PFSK-1 (cell line): ENCODE measurements around the gene IL12B.

ENCODE experiments used
- FOXP2 ChIP-seq: optimal IDR thresholded peaks from 2 replicates; pipeline ENCODE3; 2011; ENCODE audit warnings: borderline replicate concordance, control low read depth, inconsistent platforms; ENCODE audit not compliant: insufficient read depth; ENCODE audit errors: extremely low read length, extremely low read depth
- POLR2AphosphoS5 ChIP-seq: IDR thresholded peaks from 2 replicates; pipeline ENCODE4 v1.6.1; 2012; ENCODE audit warnings: low read depth, mild to moderate bottlenecking, control low read depth, low read length, moderate library complexity
- SIN3A ChIP-seq: IDR thresholded peaks from 2 replicates; pipeline ENCODE4 v1.6.1; 2012; ENCODE audit warnings: mild to moderate bottlenecking, low read length, moderate library complexity, borderline replicate concordance; ENCODE audit not compliant: insufficient read depth
- TAF1 ChIP-seq: IDR thresholded peaks from 2 replicates; pipeline ENCODE4 v1.6.1; 2012; ENCODE audit warnings: low read length, control low read depth, borderline replicate concordance; ENCODE audit not compliant: insufficient read depth
- TF ChIP-seq, protein P1 (sequence below), 2 experiments: IDR thresholded peaks; 2 replicates each; pipeline versions ENCODE4 v1.6.1 to v1.8.0; 2011 to 2012; ENCODE audit warnings: low read depth in 2 of 2, low read length in 2 of 2, control low read depth in 1 of 2, inconsistent platforms in 1 of 2, mild to moderate bottlenecking in 1 of 2, moderate library complexity in 1 of 2; ENCODE audit not compliant: insufficient read depth in 1 of 2

IL12B gene

DNA sequence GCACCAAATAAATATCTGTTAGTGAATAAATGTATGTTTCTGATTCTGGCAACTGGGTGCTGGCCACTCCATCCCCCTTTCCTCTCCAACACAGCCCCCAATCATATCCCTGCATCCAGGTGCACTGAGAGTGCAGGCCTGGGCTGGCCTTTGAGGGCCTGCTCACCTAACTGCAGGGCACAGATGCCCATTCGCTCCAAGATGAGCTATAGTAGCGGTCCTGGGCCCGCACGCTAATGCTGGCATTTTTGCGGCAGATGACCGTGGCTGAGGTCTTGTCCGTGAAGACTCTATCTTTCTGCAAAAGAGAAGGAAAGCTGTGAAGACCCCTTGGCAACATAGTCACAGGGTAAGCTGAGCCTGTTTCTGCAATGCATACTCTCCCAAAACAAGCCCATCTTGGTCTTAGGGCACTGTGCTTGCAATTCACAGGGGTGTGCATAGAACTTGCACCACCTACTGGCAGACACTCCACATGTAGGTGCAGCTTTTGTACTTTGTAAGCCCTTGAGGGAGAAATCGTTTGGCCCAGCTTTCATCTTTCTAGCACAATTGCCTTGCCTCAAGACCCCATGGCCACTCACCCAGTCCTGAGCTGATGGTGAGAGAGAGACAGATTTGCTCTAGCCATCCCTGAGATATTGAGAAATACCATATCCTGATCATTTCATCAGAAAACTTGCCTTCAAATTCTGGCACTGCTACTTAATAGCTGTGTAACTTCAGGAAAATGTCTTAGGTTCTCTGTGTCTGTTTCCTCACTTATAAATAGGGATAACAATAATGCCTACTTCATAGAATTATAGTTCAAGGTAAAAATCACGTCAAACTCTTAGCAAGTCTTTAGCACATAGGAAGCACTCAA, 13.5 kb downstream of the IL12B start:
- no peak for TF ChIP-seq SIN3A

DNA sequence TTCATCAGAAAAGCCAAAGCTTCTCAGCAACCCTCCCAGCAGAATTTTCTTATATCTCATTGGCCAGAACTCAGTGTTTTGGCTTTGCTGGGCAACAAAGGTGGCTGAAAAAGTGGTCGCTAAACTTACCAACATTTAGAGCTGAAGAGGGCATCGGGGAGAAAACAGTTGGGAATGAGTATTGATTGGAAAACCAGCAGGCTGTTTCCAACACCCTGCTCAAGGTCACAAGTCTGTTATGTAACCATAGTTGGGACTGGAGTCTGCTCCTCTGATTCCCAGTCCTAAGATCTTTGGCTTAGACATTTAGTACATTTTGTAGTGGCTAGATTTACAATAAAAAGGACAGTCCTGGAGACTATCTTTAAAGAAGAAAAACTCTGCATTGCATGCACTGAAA, 17.1 kb downstream of the IL12B start:
- TF ChIP-seq POLR2AphosphoS5 = no peak
- TF ChIP-seq SIN3A = no peak
- TF ChIP-seq, protein P1, sequence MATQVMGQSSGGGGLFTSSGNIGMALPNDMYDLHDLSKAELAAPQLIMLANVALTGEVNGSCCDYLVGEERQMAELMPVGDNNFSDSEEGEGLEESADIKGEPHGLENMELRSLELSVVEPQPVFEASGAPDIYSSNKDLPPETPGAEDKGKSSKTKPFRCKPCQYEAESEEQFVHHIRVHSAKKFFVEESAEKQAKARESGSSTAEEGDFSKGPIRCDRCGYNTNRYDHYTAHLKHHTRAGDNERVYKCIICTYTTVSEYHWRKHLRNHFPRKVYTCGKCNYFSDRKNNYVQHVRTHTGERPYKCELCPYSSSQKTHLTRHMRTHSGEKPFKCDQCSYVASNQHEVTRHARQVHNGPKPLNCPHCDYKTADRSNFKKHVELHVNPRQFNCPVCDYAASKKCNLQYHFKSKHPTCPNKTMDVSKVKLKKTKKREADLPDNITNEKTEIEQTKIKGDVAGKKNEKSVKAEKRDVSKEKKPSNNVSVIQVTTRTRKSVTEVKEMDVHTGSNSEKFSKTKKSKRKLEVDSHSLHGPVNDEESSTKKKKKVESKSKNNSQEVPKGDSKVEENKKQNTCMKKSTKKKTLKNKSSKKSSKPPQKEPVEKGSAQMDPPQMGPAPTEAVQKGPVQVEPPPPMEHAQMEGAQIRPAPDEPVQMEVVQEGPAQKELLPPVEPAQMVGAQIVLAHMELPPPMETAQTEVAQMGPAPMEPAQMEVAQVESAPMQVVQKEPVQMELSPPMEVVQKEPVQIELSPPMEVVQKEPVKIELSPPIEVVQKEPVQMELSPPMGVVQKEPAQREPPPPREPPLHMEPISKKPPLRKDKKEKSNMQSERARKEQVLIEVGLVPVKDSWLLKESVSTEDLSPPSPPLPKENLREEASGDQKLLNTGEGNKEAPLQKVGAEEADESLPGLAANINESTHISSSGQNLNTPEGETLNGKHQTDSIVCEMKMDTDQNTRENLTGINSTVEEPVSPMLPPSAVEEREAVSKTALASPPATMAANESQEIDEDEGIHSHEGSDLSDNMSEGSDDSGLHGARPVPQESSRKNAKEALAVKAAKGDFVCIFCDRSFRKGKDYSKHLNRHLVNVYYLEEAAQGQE (IDR thresholded peaks at IDR 0.05; ENCODE audit: insufficient read depth in 1 of 2, low read depth in 2 of 2, low read length in 2 of 2) = no peak
- no peak for TF ChIP-seq FOXP2
- TF ChIP-seq TAF1 = no peak

DNA sequence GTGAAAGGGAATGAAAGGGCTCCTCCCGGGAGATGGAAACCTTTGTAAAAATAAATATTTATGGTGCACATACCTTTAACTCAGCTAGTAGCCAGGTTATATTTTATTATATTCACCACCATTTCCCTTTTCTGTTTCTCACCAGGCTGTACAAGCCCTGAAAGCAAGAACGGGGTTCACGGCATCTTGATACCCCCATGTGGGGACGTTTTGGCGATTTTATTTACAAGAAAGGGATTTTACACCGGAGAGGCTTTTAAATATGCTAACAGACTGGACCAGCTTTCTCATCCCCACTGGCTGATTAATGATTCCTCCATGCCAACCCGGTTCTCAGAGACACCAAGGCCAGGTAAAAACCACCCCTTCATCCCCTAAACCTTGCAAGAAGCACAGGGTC, 19.2 kb downstream of the IL12B start:
- TF ChIP-seq TAF1 = no peak
- TF ChIP-seq SIN3A = no peak
- TF ChIP-seq FOXP2 = no peak
- TF ChIP-seq, protein P1 (IDR thresholded peaks at IDR 0.05; ENCODE audit: insufficient read depth in 1 of 2, low read depth in 2 of 2, low read length in 2 of 2) = no peak
- TF ChIP-seq POLR2AphosphoS5 = no peak

DNA sequence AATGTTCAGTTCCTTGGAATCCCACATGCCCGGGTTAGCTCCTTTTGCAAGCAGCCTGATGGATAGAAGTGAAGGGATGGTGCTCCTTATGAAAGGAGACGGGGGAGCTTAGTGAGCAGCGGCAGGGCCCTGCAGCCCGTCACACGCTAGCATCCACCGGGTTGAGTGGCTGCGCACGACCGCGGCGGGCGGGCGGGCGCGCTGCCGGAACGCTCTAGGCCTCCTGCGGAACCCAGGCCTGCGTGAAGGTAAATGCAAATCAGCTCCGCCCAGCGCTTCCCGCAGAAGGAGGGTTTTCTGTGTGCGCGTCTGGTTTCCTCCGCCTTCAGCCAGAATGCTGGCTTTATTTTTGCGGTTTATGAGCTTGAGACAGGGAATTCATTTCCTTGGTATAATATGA, 19.8 kb downstream of the IL12B start:
- TF ChIP-seq TAF1 (no peak), SIN3A (no peak), POLR2AphosphoS5 (no peak), FOXP2 (no peak)
- TF ChIP-seq, protein P1 (IDR thresholded peaks at IDR 0.05; ENCODE audit: insufficient read depth in 1 of 2, low read depth in 2 of 2, low read length in 2 of 2) = no peak

DNA sequence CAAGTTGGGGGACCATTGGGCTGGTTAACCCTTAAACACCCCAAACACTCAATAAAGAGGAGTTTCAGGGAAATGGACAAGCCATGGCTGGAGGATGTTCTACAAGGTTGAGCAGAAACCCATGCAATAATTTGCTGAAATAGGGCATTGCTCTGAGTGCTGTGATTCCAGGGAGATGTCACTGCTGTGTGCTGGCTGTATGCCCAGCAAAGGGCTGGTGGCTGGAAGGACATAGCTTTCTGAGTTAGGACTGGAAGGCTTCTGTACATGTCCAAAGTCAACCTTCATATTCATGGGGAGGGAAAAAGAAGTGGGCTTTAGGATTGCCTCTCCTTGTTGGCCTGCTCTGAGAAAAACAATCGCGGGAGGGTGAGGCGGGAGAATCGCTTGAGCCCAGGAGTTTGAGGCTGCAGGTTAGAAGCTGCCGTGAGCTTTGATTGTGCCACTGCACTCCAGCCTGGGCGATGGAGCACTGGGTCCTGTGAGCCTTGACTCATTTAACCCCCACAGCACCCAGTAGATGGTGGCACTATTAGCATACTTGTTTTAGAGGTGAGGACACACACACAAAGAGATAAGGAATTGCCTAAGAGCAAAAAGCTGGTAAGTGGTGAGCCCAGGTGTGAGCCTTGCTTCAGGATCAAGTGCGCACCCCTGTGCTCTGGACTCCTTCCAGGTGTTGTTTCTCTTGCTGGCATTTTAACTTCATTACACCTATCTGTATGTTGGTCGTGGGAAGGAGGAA, 20.4 kb downstream of the IL12B start:
- TF ChIP-seq SIN3A (no peak), POLR2AphosphoS5 (no peak), TAF1 (no peak), FOXP2 (no peak)
- TF ChIP-seq, protein P1 (IDR thresholded peaks at IDR 0.05; ENCODE audit: insufficient read depth in 1 of 2, low read depth in 2 of 2, low read length in 2 of 2) = no peak
